GM12878 (cell line): ENCODE results near the gene CAPN10. TPM values are rescaled to one million over a fixed set of nuclear protein-coding genes. Genes with fewer than 3 reads are reported as not detected.

Experiments used
- ATAC-seq: fragments of 200-7000 bp; cut with Tn5 transposase; 3 replicates; pipeline ENCODE4 v1.9.1; 2020; ENCODE audit warnings: mild to moderate bottlenecking, moderate library complexity
- BruUV-seq: library from RNA; stranded (reverse); fragments of 400-500 nt; replicated peaks from 2 replicates; lab custom pipeline; 2021; lab: Mats Ljungman, UMichigan
- CTCF ChIA-PET: fragments of 300-600 bp; sonication (Branson Sonifier 250); formaldehyde crosslinking; extraction: SDS; loops from one replicate; lab custom pipeline; 2021; ENCODE audit warnings: inconsistent platforms; lab: Yijun Ruan, JAX
- POLR2A ChIA-PET: fragments of 350-600 bp; formaldehyde crosslinking; extraction: SDS; loops from one replicate; lab custom pipeline; 2021; ENCODE audit warnings: inconsistent platforms; lab: Charles Lee
- RAD21 ChIA-PET: fragments of 300-600 bp; sonication (Branson Sonifier 250); formaldehyde crosslinking; loops from one replicate; lab custom pipeline; 2023; ENCODE audit warnings: antibody characterized with exemption; ENCODE audit not compliant: unreplicated experiment; lab: Charles Lee
- SMC1A ChIA-PET: fragments of 300-600 bp; sonication (Branson Sonifier 250); formaldehyde crosslinking; loops from one replicate; lab custom pipeline; 2023; ENCODE audit not compliant: unreplicated experiment, uncharacterized antibody; lab: Charles Lee
- DNase-seq: peaks from one replicate; pipeline ENCODE4 v3.0.0-alpha.2; 2011; ENCODE audit warnings: low read depth, low spot score
- FAIRE-seq: peaks from 3 replicates; lab custom pipeline; 2011; peaks lifted over from hg19 to GRCh38; lab: Jason Lieb, UNC
- H2AFZ ChIP-seq: 2 replicates; pipeline ENCODE4 v1.6.0; 2011; ENCODE audit warnings: low read depth, low read length, control low read depth; ENCODE audit not compliant: control insufficient read depth
- H3K27ac ChIP-seq: 2 replicates; pipeline ENCODE4 v1.5.1; 2011; ENCODE audit warnings: control low read depth; ENCODE audit not compliant: control insufficient read depth, insufficient read depth
- H3K27me3 ChIP-seq, 2 experiments: replicated peaks in 1 of 2; 2 replicates each; pipeline versions ENCODE4 v1.6.0 to v1.6.1; 2011; ENCODE audit warnings: low read length in 1 of 2; ENCODE audit not compliant: control insufficient read depth in 2 of 2, insufficient read depth in 2 of 2
- H3K36me3 ChIP-seq, 2 experiments: 2 replicates each; pipeline ENCODE4 v1.5.1; 2011; ENCODE audit warnings: low read length in 1 of 2; ENCODE audit not compliant: control insufficient read depth in 2 of 2, insufficient read depth in 2 of 2
- H3K4me1 ChIP-seq: 2 replicates; pipeline ENCODE4 v1.6.1; 2011; ENCODE audit warnings: mild to moderate bottlenecking, low read length, moderate library complexity, mixed read lengths; ENCODE audit not compliant: control insufficient read depth, insufficient read depth
- H3K4me2 ChIP-seq: 2 replicates; pipeline ENCODE4 v1.6.0; 2011; ENCODE audit warnings: control low read depth; ENCODE audit not compliant: control insufficient read depth, insufficient read depth
- H3K4me3 ChIP-seq: fragments of 200-600 bp; sonication (generic); 2 replicates; pipeline ENCODE4 v1.5.1; 2016
- H3K79me2 ChIP-seq: 2 replicates; pipeline ENCODE4 v1.6.0; 2011; ENCODE audit warnings: low read length; ENCODE audit not compliant: control insufficient read depth, insufficient read depth
- H3K9ac ChIP-seq: 2 replicates; pipeline ENCODE4 v1.8.0; 2011; ENCODE audit warnings: low read length, control low read depth, mixed read lengths; ENCODE audit not compliant: control insufficient read depth, insufficient read depth
- H3K9me3 ChIP-seq: replicated peaks from 3 replicates; pipeline ENCODE4 v1.5.1; 2011; ENCODE audit warnings: mild to moderate bottlenecking, low read length; ENCODE audit not compliant: control insufficient read depth, insufficient read depth
- H4K20me1 ChIP-seq: 2 replicates; pipeline ENCODE4 v1.6.0; 2011; ENCODE audit not compliant: control insufficient read depth, insufficient read depth
- ASH2L ChIP-seq: fragments of 300-600, 200-600 bp; sonication (generic); IDR thresholded peaks from 2 replicates; pipeline ENCODE4 v1.6.1; 2017; ENCODE audit warnings: low read depth, mild to moderate bottlenecking, borderline replicate concordance
- DPF2 ChIP-seq: fragments of 450-650 bp; IDR thresholded peaks from 2 replicates; pipeline ENCODE4 v1.6.1; 2017; ENCODE audit warnings: mild to moderate bottlenecking
- EP300 ChIP-seq, 2 experiments: fragments of 150-350 bp in 1 of 2; IDR thresholded peaks; 2 replicates each; pipeline ENCODE4 v1.6.1; 2011 to 2012; ENCODE audit warnings: low read depth in 2 of 2, low read length in 2 of 2, borderline replicate concordance in 1 of 2, improper control_type of control experiment in 1 of 2, inconsistent platforms in 1 of 2; ENCODE audit not compliant: control insufficient read depth in 1 of 2
- KDM1A ChIP-seq: fragments of 200-600 bp; sonication (generic); IDR thresholded peaks from 2 replicates; pipeline ENCODE4 v1.6.1; 2016; ENCODE audit warnings: borderline replicate concordance
- PKNOX1 ChIP-seq: fragments of 450-650 bp; IDR thresholded peaks from 2 replicates; pipeline ENCODE4 v1.6.1; 2016; ENCODE audit warnings: mild to moderate bottlenecking
- POLR2AphosphoS2 ChIP-seq: IDR thresholded peaks from 2 replicates; pipeline ENCODE4 v1.6.1; 2011; ENCODE audit warnings: low read depth, mild to moderate bottlenecking, low read length, improper control_type of control experiment, moderate library complexity
- RAD21 ChIP-seq: IDR thresholded peaks from 2 replicates; pipeline ENCODE4 v1.6.1; 2011; ENCODE audit warnings: mild to moderate bottlenecking, low read depth, low read length, moderate library complexity; ENCODE audit not compliant: insufficient read depth
- RFX5 ChIP-seq: IDR thresholded peaks from 2 replicates; pipeline ENCODE4 v1.6.1; 2011; ENCODE audit warnings: low read depth, low read length, improper control_type of control experiment
- WGBS: methylation state at CpG from one replicate; pipeline ENCODE4 v1.1.6; 2016; ENCODE audit warnings: low lambda C conversion rate; ENCODE audit not compliant: insufficient replicate concordance, insufficient coverage; ENCODE audit errors: missing lambda C conversion rate; 5-methylcytosine and 5-hydroxymethylcytosine counted together
- in situ Hi-C: fragments of 300-500 bp; cut with MboI; formaldehyde crosslinking; loops from 9 replicates; pipeline ENCODE4 v1.14.3; 2018; ENCODE audit warnings: mixed read lengths
- intact Hi-C: fragments of 100-400 bp; cut with micrococcal nuclease; formaldehyde crosslinking; loops from one replicate; pipeline ENCODE4 v1.14.2; 2022; ENCODE audit not compliant: unreplicated experiment
- polyA plus RNA-seq, 11 experiments: library from polyadenylated mRNA; depleted of rRNA in 4 of 11; unstranded in 6 of 11; stranded (reverse) in 5 of 11; fragments of >200 nt; fragmentation: Nextera tagmentation in 4 of 11; fragmentation: Illumina TruSeq in 1 of 11; extraction: Ambion mirVana in 4 of 11; extraction: Trizol in 1 of 11; gene quantifications; 1 replicate in 1 of 11; 2 replicates in 10 of 11; pipeline versions ENCODE4 v1.2.1 to v1.2.3, GENCODE V29; 2011 to 2016; ENCODE audit warnings: inconsistent platforms in 2 of 11, missing spikeins in 2 of 11, low read depth in 1 of 11
- total RNA-seq, 4 experiments: library from RNA; depleted of rRNA in 3 of 4; stranded (reverse); fragments of >200 nt in 3 of 4; fragmentation: Illumina TruSeq in 1 of 4; extraction: Trizol in 1 of 4; gene quantifications; 2 replicates each; pipeline versions ENCODE4 v1.2.1 to v1.2.3, GENCODE V29; 2013 to 2021

CAPN10 gene
- total and polyA plus RNA-seq, 10 of the 15 experiments (the other 5 are each of a cell fraction or from before 2014, with no cell fraction given), result 0.37 to 40.6 (median 17.5) TPM

GRCh38 chr2:240571314-240571973, 15.1 kb upstream of the CAPN10 start:
- FAIRE-seq, result no peak
- POLR2A ChIA-PET, result interaction anchor here (0.6 to 1.0 kb wide), 2 partner anchors 15 to 750 kb away, joined by 3 to 5 read pairs; partner anchors contain the start of gene CAPN10
- intact Hi-C loops (no loop called here), in situ Hi-C loops (no loop called here)
- peaks cover 0 to 1% of the 10 kb centered on the region in 2 experiments; a peak in 1 of 4 replicates for H3K36me3 ChIP-seq
- ATAC-seq, result no peak
- SMC1A ChIA-PET, result no interaction called here
- 93% methylated on average over 18 of the region's 18 CpGs for WGBS
- H3K4me3 ChIP-seq, result no peak overlapping the region
- DNase-seq, result no peak
- 0 out of 2 replicates have a peak overlapping the region, but pooled peaks have one; percentile 9 for H3K4me2 ChIP-seq
- RAD21 ChIA-PET, result no interaction called here
- H3K79me2 ChIP-seq, result peaks cover 26% of the 10 kb centered on the region
- no peaks in the 10 kb centered on the region; the same call in 1 of the 2 replicates for H4K20me1 ChIP-seq
- no peak overlapping the region for H3K9ac ChIP-seq
- no peak overlapping the region for H2AFZ ChIP-seq
- peaks cover 24% of the 10 kb centered on the region for H3K4me1 ChIP-seq
- CTCF ChIA-PET, result interaction anchor here (1.4 to 2.0 kb wide), 2 partner anchors 8 to 57 kb away, joined by 3 to 6 read pairs; no protein-coding TSS in a partner anchor
- H3K9me3 ChIP-seq, result no peaks in the 10 kb centered on the region
- TF ChIP-seq PKNOX1, result no peak
- no peak for TF ChIP-seq KDM1A
- TF ChIP-seq RAD21, result no peak
- no peak for TF ChIP-seq EP300 (IDR thresholded peaks at IDR 0.05; ENCODE audit: borderline replicate concordance in 1 of 2, control insufficient read depth in 1 of 2, low read depth in 2 of 2, low read length in 2 of 2)
- TF ChIP-seq POLR2AphosphoS2, result no peak
- no peak for TF ChIP-seq ASH2L
- TF ChIP-seq DPF2, result no peak
- no peak for TF ChIP-seq RFX5
- no peak overlapping the region for H3K27ac ChIP-seq
- no peaks in the 10 kb centered on the region for H3K27me3 ChIP-seq
- BruUV-seq, result no TSS peak
